GM19351 (cell line): ENCODE measurements around the gene NUP210L.
"Not testable (repeated sequence)": the region's sequence is repeated elsewhere in the genome, so short reads cannot be mapped to it uniquely, and the experiment has no call there.

ENCODE experiments used
- ATAC-seq: cut with Tn5 transposase; IDR thresholded peaks from one replicate; pipeline ENCODE4 v1.9.1; 2021; ENCODE audit warnings: mild to moderate bottlenecking, moderate library complexity; ENCODE audit not compliant: unreplicated experiment

The NUP210L gene

DNA sequence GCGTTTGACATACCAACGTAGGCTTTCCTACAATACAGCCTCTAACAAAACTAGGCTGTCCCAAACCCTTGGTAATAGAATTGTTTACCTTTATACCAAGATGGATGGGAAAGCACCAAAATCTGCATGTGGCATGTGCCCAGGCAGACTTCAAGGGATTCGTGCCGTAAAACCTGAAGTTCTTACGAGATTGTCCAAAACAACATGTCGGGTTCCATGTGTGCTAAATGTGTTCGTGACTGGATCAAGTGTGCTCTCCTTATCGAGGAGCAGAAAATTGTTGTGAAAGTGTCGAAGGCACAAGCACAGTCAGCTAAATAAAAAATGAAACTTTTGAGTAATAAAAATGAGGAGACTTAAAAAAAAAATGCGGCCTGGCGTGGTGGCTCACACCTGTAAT, 159.2 kb downstream of the NUP210L start:
- no peak for ATAC-seq

DNA sequence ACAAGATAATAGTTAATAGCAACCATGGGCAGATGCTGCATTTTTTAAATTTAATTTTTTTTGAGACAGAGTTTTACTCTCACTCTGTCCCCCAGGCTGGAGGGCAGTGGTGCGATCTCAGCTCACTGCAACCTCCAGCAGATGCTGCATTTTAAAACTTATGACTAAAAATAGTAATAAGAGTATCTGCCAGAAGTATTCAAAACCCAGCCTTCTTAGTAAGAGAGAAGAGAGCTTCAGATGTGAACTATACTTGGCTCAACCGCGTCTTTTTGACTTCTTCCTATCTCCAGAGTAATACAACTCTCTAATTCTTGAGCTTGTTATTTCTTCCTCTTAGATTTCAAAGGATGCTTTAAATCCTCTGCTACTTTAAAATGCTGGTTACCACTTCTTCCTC, 159.7 kb downstream of the NUP210L start:
- ATAC-seq, result no peak

DNA sequence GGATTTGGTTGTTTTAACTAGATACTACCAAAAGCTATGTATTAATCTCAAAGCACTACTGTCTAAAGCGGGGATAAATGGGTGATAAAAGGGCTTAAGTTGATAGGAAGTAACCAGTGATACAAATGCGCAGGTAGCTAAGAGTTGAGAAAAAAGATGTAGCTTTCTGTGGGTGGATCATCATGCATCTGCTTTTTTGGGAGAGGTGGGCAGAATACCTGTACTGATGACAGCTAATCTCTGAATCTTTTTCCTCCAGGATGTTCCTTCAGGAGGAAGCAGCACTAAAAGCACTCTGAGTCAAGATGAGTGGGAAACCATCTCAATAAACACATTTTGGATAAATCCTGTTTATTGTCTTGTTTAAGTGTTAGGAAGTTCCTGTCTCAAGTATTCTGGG, 163.1 kb downstream of the NUP210L start:
- ATAC-seq, result no peak

DNA sequence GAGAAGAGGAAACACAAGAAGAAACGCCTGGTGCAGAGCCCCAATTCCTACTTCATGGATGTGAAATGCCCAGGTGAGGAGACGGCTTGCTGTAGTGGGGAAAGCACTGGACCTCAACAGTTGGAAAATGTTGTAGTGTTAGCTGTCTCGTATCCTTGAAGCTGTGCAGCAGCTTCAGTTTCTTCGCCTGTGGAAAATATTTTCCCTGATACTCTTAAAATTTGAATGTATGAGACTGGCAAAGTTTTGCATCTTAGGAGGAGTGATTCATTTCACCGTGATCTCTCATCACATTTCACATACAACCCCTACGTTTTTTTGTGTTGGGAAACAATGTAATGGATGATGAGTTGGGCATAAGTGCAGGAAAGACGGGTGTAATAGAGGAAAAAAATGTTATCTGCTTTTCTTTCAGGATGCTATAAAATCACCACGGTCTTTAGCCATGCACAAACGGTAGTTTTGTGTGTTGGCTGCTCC, 163.7 kb downstream of the NUP210L start:
- no peak for ATAC-seq

DNA sequence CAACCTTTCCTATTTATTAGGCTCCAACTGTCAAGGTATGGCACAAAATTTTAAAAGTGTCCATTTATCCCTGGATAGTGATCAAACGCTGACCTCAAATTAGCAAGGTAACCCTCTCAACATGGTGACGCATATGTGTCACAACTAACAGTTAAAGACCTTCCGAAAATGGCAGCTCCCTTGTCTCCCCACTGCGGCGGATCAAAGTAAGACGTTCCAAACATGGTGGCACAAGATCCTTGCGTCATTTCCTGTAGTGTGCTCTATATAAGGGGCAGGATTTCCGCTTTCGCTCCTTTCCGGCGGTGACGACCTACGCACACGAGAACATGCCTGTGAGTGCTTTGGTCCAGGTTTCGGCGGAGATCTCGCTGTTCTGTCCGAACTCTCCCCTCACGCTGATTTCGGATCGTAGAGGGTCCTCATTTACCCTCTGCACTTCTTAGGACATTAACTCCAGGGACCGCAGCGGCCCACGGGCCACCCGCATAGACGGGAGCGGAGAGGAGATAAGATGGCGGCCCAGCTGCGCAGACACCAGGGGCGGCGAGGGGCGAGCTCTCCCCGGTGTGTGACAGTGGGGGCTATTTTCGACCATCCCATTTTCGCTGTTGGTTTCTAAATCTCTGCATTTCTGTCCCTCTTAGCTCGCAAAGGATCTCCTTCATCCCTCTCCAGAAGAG, 164.3 kb downstream of the NUP210L start, which contains the start of gene RPS27:
Gene RPS27 (plus strand): TSS at position 295 of the 683 bp plus-strand sequence. CDS start 35 bp downstream, at position 330.
- peak; percentile 69 for ATAC-seq

DNA sequence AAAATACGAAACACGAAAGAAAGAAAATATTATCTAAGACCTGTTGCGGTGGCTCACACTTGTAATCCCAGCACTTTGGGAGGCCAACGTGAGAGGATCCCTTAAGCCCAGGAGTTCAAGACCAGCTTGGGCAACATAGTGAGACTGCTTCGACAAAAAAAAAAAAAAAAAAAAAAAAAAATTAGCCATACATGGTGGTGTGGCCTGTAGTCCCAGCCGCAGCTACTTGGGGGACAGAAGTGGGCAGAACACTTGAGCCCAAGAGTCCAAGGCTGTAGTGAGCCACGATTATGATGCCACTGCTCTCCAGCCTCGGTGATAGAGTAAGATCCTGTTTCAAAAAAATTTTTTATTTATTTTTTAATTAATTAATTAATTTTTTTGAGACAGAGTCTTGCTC, 167.3 kb downstream of the NUP210L start:
- no peak for ATAC-seq

DNA sequence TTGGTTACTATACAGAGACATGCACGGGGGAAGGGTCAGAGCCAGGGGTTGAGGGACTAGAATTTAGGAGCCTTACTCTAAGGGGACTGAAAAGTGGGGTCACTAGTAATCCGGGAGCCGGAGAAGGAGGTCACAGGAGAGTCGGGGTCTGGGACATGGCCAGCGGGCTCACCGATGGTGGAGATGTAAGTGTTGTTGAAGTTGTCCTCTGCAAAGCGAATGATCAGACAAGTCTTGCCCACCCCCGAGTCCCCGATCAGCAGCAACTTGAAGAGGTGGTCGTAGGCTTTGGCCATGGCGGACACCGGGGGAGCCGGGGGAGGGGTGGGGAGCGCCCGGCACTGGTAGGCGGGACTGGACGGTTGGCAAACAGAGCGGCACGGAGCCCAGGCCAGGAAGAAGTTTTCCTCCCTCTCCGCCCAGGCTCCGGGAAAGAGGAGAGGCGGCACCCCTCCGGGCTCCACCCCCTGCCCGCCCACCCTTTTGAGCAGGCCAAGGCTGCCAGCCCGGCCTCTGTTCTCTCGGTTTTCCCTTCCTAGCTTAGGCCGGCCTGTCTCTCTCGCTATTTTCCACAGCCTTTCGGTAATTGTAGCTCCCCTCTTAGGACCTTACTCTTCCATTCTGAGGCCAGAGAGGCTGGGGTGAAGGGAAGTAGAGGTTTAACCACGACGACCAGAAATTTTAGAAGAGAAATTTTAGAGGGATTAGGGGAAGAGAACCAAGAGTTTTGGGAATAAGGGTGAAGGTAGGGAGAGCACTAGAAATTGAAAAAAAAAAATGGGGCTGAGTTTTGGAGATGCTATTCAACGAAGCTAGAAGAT, 168.7 kb downstream of the NUP210L start, which contains the start of gene RAB13:
Gene RAB13 (minus strand): TSS at position 399 of the 821 bp plus-strand sequence. CDS start 103 bp downstream, at position 296.
- ATAC-seq, result no peak

DNA sequence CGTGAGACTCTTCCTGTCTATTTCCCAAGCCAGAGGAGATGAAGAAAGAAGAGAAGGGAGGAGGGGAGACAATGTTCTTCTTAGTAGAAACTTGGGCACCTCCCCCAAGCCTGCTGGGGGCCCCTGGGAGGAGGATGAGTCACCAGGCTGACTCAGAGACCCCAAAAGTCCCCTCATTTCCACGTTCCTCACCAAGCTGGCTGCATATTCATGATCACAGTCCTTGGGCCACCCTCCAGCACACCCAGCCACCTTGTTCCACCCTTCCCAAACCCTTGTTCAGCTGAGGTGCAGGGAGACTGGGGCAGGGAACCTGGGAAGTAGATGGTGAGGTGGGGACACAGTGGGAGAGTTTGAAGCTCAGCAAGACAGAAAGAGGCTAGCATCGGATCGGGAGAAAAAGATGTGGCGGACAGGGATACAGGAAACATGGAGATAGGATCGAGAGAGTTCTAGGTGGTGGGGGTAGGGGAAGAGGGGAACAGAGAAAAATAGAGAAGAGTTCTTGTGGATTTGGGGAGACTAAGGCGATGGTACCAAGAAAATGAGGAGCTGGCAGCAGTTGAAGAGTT, 169.4 kb downstream of the NUP210L start:
- ATAC-seq, result no peak

DNA sequence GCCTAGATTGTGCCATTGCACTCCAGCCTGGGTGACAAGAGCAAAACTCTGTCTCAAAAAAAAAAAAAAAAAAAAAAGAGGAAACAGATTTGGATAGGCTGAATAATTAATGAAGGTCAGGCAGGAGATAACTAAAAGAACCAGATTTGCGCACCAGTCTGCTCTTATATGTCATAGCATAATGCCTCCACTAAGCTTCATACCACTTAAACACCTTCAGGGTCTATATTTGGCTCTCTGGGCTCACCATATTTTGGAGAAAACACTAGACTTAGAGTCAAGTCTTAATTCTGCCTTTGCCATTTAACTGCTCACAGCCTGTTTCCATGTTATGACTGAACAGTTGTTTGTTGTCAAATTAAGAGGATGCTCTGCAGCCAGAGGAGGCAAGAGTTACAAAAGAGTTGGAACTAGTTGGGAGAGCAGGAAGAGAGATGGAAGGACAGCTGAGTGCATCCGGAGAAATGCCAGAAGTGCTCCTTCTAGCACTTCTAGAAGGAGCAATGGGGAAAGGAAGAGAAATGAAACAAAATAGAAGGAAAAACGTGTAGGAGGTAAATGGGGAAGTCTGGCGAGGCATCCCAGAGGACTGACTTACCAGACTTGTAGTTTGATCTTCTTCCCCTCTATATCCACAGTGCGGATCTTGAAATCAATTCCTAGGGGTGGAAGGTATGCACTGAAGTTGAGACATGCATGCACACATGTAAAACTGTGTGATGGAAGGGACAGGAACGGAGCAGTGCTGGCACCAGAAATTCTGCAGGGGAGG, 170.6 kb downstream of the NUP210L start:
- ATAC-seq, result no peak

DNA sequence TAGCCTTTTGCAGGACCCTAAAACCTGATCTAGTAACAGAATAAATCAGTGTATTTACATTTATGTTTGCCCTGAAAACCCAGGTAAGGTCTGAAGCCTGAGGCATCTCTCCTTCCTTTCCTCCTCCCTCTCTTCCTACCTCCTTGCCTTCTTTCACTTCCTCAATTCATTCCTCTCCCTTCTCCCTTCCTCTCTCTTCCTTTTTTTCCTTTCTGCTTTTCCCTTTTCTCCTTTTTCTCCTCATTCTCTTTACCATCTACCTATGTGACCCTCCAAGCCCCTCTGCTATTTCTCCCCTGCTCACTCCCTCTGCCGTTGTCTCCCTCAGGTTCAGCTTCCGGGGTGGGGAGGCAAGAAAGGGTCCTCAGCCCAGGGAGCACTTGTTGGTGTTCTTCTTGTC, 173.1 kb downstream of the NUP210L start:
- ATAC-seq, result not testable (repeated sequence)

DNA sequence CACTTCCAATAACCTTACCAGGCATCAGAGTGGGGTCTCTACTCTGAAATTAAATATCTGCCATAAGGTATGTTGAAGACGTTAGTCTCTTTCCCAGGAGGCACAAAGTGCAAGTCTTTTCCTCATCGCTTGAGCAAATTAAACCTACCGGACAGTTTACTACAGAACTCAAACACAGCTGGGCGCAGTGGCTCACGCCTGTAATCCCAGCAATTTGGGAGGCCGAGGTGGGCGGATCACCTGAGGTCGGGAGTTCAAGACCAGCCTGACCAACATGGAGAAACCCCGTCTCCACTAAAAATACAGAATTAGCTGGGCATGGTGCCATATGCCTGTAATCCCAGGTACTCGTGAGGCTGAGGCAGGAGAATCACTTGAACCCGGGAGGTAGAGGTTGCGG, 175.8 kb downstream of the NUP210L start:
- ATAC-seq, result not testable (repeated sequence)

DNA sequence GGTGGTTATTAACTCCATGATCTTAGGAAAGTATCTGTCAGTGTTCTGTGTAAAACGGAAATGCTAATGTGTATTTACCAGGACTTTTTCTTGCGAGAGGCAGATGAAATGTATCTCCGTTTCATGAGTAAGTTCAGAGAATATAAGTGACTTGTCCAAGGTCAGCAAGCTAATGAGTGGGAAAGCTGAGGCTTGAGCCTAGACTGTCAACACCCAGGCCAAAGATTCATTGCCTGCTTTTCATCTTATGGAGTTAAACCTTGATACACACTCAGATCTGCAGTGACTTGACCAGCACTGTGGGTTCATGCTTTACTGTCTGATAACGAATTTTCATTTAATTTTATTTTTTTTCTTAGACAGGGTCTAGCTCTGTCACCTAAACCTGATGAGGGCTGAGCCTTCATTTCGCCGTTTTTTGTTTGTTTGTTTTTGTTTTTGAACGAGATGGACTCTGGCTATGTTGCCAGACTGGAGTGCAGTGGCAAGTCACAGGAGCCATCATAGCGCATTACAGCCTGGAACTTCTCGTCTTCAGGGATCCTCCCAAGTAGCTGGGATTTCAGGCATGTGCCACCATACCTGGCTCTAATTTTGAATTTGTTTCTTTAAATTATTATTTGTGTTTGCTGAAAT, 176.5 kb downstream of the NUP210L start:
- no peak for ATAC-seq

DNA sequence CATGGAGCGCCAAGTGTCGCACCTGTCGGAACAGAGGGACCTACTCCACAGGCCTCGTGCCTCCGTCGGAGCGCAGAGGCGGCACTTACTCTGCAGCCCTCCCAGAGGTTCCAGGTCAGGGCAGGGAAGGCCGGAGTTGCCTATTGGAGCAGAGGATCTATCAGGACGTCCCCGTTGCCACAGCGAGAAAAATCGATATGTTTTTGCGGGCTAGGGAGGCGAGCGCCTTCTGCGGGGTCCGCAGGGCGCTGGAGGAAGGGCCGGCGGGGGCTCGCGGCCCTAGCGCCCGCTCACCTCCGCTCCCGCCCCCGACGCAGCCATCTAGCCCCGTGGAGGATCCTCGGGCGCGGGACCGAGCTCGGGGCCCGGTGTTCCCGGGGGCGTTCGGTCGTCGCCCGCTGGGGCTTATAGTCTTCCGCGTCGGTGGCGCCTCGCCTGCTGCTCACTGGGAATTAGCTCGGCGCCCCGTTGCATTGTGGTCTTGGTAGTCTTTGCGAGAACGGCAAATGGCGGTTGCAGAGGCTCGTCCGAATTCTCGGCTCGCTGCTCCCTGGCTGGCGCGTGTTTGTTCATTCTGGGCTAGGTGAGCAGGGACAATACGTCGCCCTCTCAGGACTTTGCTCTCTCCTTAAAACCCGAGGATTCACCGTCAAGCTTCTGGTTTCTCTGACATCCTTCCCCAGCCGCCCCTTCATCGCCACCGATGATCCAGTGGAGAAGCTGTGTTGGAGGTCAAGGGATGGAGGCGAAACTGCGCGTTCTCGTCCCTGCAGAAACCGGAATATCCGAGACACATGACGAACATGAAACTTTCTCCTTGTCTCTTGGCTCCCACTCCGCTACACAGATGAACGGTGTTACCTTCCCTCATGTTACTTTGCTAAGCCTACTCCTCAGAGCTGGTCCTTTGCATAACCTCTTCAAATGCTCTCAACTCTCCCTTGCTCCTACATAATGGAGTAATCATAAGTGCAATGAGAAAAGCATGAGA, 177.3 kb downstream of the NUP210L start, which contains the start of gene JTB:
Gene JTB (minus strand): TSS at position 425 of the 991 bp plus-strand sequence. CDS start 422 bp downstream, at position 3.
- peak; percentile 82 for ATAC-seq

DNA sequence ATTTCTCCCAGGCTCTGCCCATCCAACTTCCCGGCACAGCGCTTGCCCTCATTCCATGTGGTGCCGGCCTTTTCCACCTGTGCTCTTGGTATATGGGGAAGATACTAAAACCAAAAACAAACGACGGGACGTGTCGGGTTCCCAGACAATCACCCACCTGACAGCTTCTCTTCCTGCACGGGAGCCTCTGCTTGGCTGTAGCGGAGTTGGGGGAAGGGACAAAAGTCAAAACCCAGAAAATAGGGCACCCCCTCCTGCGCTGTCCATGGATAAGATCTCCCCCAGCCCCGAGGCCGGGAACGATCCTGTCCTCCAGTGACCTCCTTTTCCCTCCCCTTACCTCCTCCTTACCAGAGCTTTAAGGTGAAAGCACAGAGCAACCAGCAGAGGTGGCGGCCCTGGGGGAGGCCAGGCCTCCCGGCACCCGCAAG, 178.0 kb downstream of the NUP210L start:
- ATAC-seq, result no peak

DNA sequence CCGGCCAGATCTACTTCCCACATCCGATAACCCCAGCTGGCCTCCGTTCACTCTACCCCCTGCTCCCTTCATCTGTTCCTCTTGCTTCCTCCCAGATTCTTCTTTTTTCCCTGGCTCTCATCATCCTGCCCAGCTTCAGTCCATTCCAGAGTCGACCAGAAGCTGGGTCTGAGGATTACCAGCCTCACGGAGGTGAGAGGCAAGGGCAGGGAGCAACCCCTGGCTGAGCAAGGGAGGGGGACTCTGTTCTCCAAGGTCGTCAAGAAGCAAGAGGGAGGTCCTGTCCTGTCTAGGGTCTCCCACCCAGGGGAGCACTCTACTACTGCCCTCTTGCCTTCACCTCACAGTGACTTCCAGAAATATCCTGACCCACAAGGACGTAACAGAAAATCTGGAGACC, 181.3 kb downstream of the NUP210L start:
- no peak for ATAC-seq

DNA sequence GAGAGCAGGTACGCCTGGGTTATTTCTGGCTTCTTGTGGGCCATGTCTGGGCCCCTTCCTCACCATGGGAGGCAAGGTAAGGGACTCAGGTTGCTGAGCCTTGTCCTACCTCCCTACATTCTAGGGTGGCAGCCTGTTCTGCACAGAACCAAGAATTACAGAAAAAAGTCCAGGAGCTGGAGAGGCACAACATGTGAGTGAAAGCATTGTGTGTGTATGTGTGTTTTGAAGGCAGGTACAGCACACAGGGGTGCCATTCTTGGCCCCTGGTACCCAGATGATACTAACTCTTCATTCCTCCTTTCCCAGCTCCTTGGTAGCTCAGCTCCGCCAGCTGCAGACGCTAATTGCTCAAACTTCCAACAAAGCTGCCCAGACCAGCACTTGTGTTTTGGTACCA, 181.8 kb downstream of the NUP210L start:
- no peak for ATAC-seq

DNA sequence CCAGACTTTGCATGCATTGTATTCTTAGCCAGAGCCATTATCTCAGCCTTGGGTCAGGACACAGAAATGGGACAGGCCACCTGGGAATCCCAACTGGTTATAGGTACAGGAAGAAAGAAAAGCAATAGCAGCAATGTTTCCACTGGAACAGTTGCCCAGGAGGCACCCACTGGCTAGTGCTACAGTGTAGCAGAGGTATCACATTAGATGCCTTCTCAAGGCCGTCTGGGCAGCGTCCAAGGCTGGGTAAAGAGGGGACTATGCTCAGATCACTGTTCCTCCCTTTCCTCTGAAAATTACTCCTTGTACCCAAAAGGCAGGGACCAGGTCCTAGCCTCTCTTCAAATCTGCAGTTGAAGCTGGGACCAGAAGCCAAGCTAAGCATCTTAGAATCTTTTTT, 184.5 kb downstream of the NUP210L start:
- ATAC-seq, result no peak

DNA sequence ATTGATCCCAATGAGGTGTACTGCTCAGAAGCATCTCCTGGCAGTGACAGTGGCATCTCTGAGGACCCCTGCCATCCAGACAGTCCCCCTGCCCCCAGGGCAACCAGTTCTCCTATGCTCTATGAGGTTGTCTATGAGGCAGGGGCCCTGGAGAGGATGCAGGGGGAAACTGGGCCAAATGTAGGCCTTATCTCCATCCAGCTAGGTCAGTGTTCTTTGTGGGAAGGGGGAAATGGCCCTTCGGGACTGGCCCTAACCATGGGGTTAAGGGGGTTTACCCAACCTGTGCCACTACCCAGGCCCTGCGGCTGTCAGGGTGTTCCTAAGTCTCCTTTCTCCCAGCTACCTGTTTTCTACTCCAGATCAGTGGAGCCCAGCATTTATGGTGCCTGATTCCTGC, 185.9 kb downstream of the NUP210L start:
- ATAC-seq, result no peak

DNA sequence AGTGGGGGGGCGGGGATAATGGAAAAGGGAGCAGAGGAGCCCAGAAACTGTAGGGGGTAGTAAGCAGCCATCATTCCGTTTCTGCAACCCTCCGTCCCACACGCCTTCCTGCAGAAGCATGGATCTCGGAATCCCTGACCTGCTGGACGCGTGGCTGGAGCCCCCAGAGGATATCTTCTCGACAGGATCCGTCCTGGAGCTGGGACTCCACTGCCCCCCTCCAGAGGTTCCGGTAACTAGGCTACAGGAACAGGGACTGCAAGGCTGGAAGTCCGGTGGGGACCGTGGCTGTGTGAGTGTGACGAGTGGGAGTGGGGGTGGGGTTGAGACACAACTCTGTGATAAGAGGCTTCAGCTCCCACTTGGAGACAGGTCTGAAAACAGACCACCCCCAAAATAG, 186.5 kb downstream of the NUP210L start:
- ATAC-seq, result no peak
